ENCODE data around the gene LRRTM4.

DNA sequence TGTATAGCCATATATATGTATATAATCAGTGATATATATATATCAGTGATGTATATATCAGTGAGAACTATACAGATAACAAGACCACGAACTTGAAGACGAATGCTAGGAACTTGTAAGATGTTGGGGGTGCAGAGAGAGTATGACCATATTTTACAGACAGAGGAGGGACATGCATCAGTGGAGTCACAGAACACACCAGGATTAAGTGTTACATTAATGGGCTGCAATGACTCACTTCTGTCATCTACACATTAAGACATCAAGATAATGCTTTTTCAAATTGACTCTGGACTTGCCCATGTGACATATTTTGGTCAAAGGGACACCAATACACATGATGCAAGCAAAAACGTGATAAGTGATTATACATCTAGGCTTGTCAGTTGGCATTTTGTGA lies 501.0 kb downstream of the LRRTM4 start:
- TF ChIP-seq, protein P1, sequence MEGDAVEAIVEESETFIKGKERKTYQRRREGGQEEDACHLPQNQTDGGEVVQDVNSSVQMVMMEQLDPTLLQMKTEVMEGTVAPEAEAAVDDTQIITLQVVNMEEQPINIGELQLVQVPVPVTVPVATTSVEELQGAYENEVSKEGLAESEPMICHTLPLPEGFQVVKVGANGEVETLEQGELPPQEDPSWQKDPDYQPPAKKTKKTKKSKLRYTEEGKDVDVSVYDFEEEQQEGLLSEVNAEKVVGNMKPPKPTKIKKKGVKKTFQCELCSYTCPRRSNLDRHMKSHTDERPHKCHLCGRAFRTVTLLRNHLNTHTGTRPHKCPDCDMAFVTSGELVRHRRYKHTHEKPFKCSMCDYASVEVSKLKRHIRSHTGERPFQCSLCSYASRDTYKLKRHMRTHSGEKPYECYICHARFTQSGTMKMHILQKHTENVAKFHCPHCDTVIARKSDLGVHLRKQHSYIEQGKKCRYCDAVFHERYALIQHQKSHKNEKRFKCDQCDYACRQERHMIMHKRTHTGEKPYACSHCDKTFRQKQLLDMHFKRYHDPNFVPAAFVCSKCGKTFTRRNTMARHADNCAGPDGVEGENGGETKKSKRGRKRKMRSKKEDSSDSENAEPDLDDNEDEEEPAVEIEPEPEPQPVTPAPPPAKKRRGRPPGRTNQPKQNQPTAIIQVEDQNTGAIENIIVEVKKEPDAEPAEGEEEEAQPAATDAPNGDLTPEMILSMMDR (IDR thresholded peaks at IDR 0.05), result no peak
- no peak for TF ChIP-seq POLR2A (IDR thresholded peaks at IDR 0.05)

Data from esophagus squamous epithelium (tissue), 4 donors.